Testis (tissue), 2 donors: Measurements from ENCODE around the gene MAN1B1.

Experiments
- CTCF ChIP-seq, 3 experiments: fragments of 450-650 bp in 2 of 3; fragments of 200-600 bp in 1 of 3; sonication (generic) in 1 of 3; IDR thresholded peaks; one replicate each; pipeline ENCODE4 v1.5.1; 2016 to 2019; ENCODE audit warnings: antibody characterized with exemption in 3 of 3, mild to moderate bottlenecking in 2 of 3, moderate library complexity in 1 of 3
- POLR2A ChIP-seq: fragments of 450-650 bp; IDR thresholded peaks from one replicate; pipeline ENCODE4 v1.6.1; 2017; ENCODE audit warnings: antibody characterized with exemption, mild to moderate bottlenecking, moderate library complexity

DNA sequence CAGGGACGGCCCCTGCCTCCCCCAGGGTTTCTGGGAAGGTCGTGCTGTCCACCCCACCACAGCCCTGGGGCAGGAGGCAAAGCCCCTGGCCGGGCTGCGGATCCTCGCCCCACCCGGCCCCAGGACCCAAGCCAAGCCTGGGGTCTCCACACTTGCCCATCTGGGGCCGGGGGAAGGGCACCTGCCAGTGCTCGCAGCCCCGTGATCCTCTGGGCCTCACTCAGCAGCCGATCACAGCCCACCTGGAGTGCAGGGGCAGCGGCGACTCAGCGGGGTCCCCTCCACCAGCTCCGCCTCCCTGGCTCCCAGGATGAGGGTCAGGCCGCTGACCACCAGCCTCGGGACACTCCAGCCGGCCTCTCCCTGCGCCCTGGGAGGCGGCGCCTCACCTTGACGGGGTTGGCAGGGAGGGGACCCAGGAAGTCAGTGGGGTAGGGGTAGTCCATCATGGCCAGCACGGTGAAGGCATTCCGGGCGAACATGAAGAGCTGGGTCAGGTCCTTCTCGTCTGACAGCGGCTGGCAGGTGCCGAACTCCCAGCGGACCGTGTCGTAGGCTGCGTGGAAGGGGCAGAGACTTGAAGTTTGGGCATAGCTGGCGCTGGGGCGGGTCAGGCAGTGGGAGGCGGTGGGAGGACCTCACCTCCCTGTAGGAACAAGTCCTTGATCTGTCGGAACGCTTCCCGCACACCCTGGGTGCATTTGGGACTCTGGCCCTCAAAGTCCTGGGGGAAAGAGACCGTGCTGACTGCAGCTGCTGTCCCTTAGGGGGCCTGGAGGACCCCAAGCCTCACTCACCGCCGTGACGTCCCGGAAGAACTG is 26.0 kb downstream of the MAN1B1 start:
- TF ChIP-seq CTCF (IDR thresholded peaks at IDR 0.05) (no peak), POLR2A (no peak)
